HepG2 (cell line): Measurements from ENCODE around the gene PRSS33. TPM values are rescaled to one million over a fixed set of nuclear protein-coding genes. Genes with fewer than 3 reads are reported as not detected.
A peak's percentile ranks its signal among the peaks of the same experiment; 100 is the strongest.

Experiments
- ATAC-seq: fragments of 200-7000 bp; cut with Tn5 transposase; 3 replicates; pipeline ENCODE4 v1.9.1; 2020; ENCODE audit warnings: mild to moderate bottlenecking, moderate library complexity
- BruUV-seq: library from RNA; stranded (reverse); fragments of 400-500 nt; replicated peaks from 2 replicates; lab custom pipeline; 2021; lab: Mats Ljungman, UMichigan
- CTCF ChIA-PET: fragments of 300-600 bp; formaldehyde crosslinking; extraction: SDS; loops from one replicate; lab custom pipeline; 2021; ENCODE audit warnings: low total read pairs, inconsistent platforms, low intra/inter-chr PET ratio; lab: Yijun Ruan, JAX
- POLR2A ChIA-PET: fragments of 350-600 bp; sonication (Branson Sonifier 250); formaldehyde crosslinking; loops from one replicate; lab custom pipeline; 2020; ENCODE audit warnings: antibody characterized with exemption, inconsistent platforms; lab: Yijun Ruan, JAX
- DNase-seq: peaks from one replicate; pipeline ENCODE4 v3.0.0-alpha.2; 2015; ENCODE audit warnings: low spot score
- FAIRE-seq: peaks from 3 replicates; lab custom pipeline; 2011; peaks lifted over from hg19 to GRCh38; lab: Jason Lieb, UNC
- H2AFZ ChIP-seq: one replicate; pipeline ENCODE4 v1.6.1; 2011; ENCODE audit warnings: low read length, inconsistent platforms
- H3K27ac ChIP-seq: fragments of 300-600 bp; 3 replicates; pipeline ENCODE4 v1.8.0; 2011; ENCODE audit warnings: mixed run types, mild to moderate bottlenecking, mixed read lengths, low read length, inconsistent platforms; ENCODE audit not compliant: insufficient read depth; ENCODE audit errors: extremely low read length
- H3K27me3 ChIP-seq, 2 experiments: fragments of 200-600 bp in 1 of 2; 2 replicates in 1 of 2; 3 replicates in 1 of 2; pipeline versions ENCODE4 v1.6.0 to v1.8.0; 2011; ENCODE audit warnings: low read length in 2 of 2, mild to moderate bottlenecking in 2 of 2, moderate library complexity in 2 of 2, inconsistent platforms in 1 of 2; ENCODE audit not compliant: insufficient read depth in 2 of 2, control insufficient read depth in 1 of 2
- H3K36me3 ChIP-seq, 2 experiments: fragments of 200-600 bp in 1 of 2; replicated peaks in 1 of 2; 2 replicates in 1 of 2; 3 replicates in 1 of 2; pipeline versions ENCODE4 v1.5.1 to v1.8.0; 2011; ENCODE audit warnings: low read length in 2 of 2, inconsistent platforms in 1 of 2; ENCODE audit not compliant: insufficient read depth in 2 of 2, control insufficient read depth in 1 of 2
- H3K4me1 ChIP-seq: 2 replicates; pipeline ENCODE4 v1.5.1; 2012; ENCODE audit warnings: low read length, inconsistent platforms; ENCODE audit not compliant: insufficient read depth
- H3K4me2 ChIP-seq: 2 replicates; pipeline ENCODE4 v1.6.0; 2011; ENCODE audit warnings: low read depth, low read length, inconsistent platforms
- H3K4me3 ChIP-seq, 3 experiments: fragments of 200-600 bp in 1 of 3; sonication (generic), shearing (Covaris generic) in 1 of 3; replicated peaks in 1 of 3; 2 replicates each; pipeline ENCODE4 v1.5.1; 2011 to 2016; ENCODE audit warnings: low read length in 3 of 3, inconsistent platforms in 2 of 3, low read depth in 2 of 3, mild to moderate bottlenecking in 2 of 3, control low read depth in 1 of 3, mixed read lengths in 1 of 3; ENCODE audit not compliant: insufficient read depth in 1 of 3
- H3K79me2 ChIP-seq: one replicate; pipeline ENCODE4 v1.6.1; 2011; ENCODE audit warnings: low read length, inconsistent platforms; ENCODE audit not compliant: insufficient read depth
- H3K9ac ChIP-seq: 2 replicates; pipeline ENCODE4 v1.6.0; 2011; ENCODE audit warnings: mild to moderate bottlenecking, low read depth, low read length, inconsistent platforms; ENCODE audit not compliant: insufficient read depth
- H3K9me3 ChIP-seq: 2 replicates; pipeline ENCODE4 v1.5.1; 2012; ENCODE audit warnings: mild to moderate bottlenecking, low read length
- H4K20me1 ChIP-seq: 2 replicates; pipeline ENCODE4 v1.6.0; 2011; ENCODE audit warnings: inconsistent platforms, mild to moderate bottlenecking, low read length, moderate library complexity; ENCODE audit not compliant: insufficient read depth
- AGO2 ChIP-seq: fragments of 200-400 bp; formaldehyde crosslinking; optimal IDR thresholded peaks from 2 replicates; pipeline ENCODE3; 2017; ENCODE audit warnings: mild to moderate bottlenecking, low read depth, low read length, moderate library complexity
- ESRRA ChIP-seq: sonication (generic); formaldehyde crosslinking; IDR thresholded peaks from 2 replicates; pipeline ENCODE4 v1.5.1; 2020; ENCODE audit warnings: mild to moderate bottlenecking, low read depth, missing genetic modification reagents
- EZH2 ChIP-seq: conservative IDR thresholded peaks from 2 replicates; pipeline ENCODE4 v1.6.1; 2012; ENCODE audit warnings: mild to moderate bottlenecking, low read depth, low read length, moderate library complexity
- FOXA3 ChIP-seq: IDR thresholded peaks from 2 replicates; pipeline ENCODE4 v1.6.1; 2016; ENCODE audit warnings: missing genetic modification reagents, missing compliant biosample characterization
- MTF2 ChIP-seq: sonication (generic); formaldehyde crosslinking; IDR thresholded peaks from 2 replicates; pipeline ENCODE4 v1.5.0; 2020; ENCODE audit warnings: missing genetic modification reagents, borderline replicate concordance
- NCOA5 ChIP-seq: sonication (generic); formaldehyde crosslinking; IDR thresholded peaks from 2 replicates; pipeline ENCODE4 v1.4.0; 2020; ENCODE audit warnings: missing genetic modification reagents
- NFE2 ChIP-seq: sonication (generic); formaldehyde crosslinking; IDR thresholded peaks from 2 replicates; pipeline ENCODE4 v1.4.0; 2020; ENCODE audit warnings: missing genetic modification reagents
- PAF1 ChIP-seq: IDR thresholded peaks from 2 replicates; pipeline ENCODE4 v1.6.1; 2016; ENCODE audit warnings: missing genetic modification reagents, missing compliant biosample characterization
- POLR2A ChIP-seq, 2 experiments: IDR thresholded peaks; 2 replicates each; pipeline ENCODE4 v1.6.1; 2011; ENCODE audit warnings: low read depth in 2 of 2, low read length in 2 of 2, mild to moderate bottlenecking in 1 of 2, moderate library complexity in 1 of 2; ENCODE audit not compliant: insufficient read depth in 1 of 2
- RBFOX2 ChIP-seq: fragments of 200-400 bp; formaldehyde crosslinking; IDR thresholded peaks from 2 replicates; pipeline ENCODE4 v1.6.1; 2017; ENCODE audit warnings: low read depth, mild to moderate bottlenecking, low read length
- ZBTB38 ChIP-seq: sonication (generic); formaldehyde crosslinking; IDR thresholded peaks from 2 replicates; pipeline ENCODE4 v1.5.1; 2020; ENCODE audit warnings: mild to moderate bottlenecking, missing genetic modification reagents
- ZNF263 ChIP-seq: sonication (generic); formaldehyde crosslinking; IDR thresholded peaks from 2 replicates; pipeline ENCODE4 v1.4.0; 2020; ENCODE audit warnings: missing genetic modification reagents
- ZNF331 ChIP-seq: sonication (generic); formaldehyde crosslinking; IDR thresholded peaks from 2 replicates; pipeline ENCODE4 v1.4.0; 2020; ENCODE audit warnings: missing genetic modification reagents
- WGBS: methylation state at CpG from one replicate; pipeline ENCODE4 v1.1.6; 2017; ENCODE audit warnings: low lambda C conversion rate; 5-methylcytosine and 5-hydroxymethylcytosine counted together
- in situ Hi-C: cut with HindIII; loops from 2 replicates; pipeline ENCODE4 v1.10.0; 2017; ENCODE audit warnings: low pct_unique_long_range_greater_than_20kb; ENCODE audit not compliant: extremely low pct_ligation_motif_present
- intact Hi-C: fragments of 100-400 bp; cut with micrococcal nuclease; formaldehyde crosslinking; loops from one replicate; pipeline ENCODE4 v1.10.0; 2022; ENCODE audit not compliant: unreplicated experiment
- polyA plus RNA-seq, 8 experiments: library from polyadenylated mRNA; depleted of rRNA in 3 of 8; stranded (reverse) in 7 of 8; unstranded in 1 of 8; fragments of >200 nt; fragmentation: Illumina TruSeq in 4 of 8; extraction: Trizol in 4 of 8; gene quantifications; 2 replicates each; pipeline versions ENCODE4 v1.2.1 to v1.2.3, GENCODE V29; 2011 to 2016; ENCODE audit warnings: low read depth in 4 of 8, missing spikeins in 1 of 8, mixed read lengths in 1 of 8; ENCODE audit not compliant: insufficient read depth in 1 of 8
- total RNA-seq, 5 experiments: library from RNA; depleted of rRNA; stranded (reverse); fragments of >200 nt; fragmentation: Illumina TruSeq; extraction: Trizol; gene quantifications; 2 replicates each; pipeline ENCODE4 v1.2.3, GENCODE V29; 2016; ENCODE audit warnings: low read depth in 1 of 5
- TF ChIP-seq, protein P1 (sequence below): IDR thresholded peaks from 2 replicates; pipeline ENCODE4 v1.6.1; 2016; ENCODE audit warnings: mild to moderate bottlenecking, missing biosample characterization, missing genetic modification reagents
- TF ChIP-seq, protein P2 (sequence below): sonication (generic); formaldehyde crosslinking; IDR thresholded peaks from 2 replicates; pipeline ENCODE4 v1.8.1; 2023; ENCODE audit warnings: mild to moderate bottlenecking, missing genetic modification reagents
- TF ChIP-seq, protein P3 (sequence below), 2 experiments: fragments of 450-650 bp in 1 of 2; sonication (generic) in 1 of 2; formaldehyde crosslinking; IDR thresholded peaks; 2 replicates each; pipeline versions ENCODE4 v1.5.0 to v1.8.0; 2020 to 2022; ENCODE audit warnings: mild to moderate bottlenecking in 1 of 2, missing genetic modification reagents in 1 of 2
- TF ChIP-seq, protein P4 (sequence below): IDR thresholded peaks from 2 replicates; pipeline ENCODE4 v1.6.1; 2016; ENCODE audit warnings: missing compliant biosample characterization, missing genetic modification reagents, borderline replicate concordance
- TF ChIP-seq, protein P5 (sequence below): sonication (generic); formaldehyde crosslinking; conservative IDR thresholded peaks from 2 replicates; pipeline ENCODE4 v1.8.0; 2022; ENCODE audit warnings: missing genetic modification reagents

PRSS33 gene
- total and polyA plus RNA-seq, 2 of the 13 experiments (the other 11 are each of a cell fraction or from before 2014, with no cell fraction given): not detected

DNA sequence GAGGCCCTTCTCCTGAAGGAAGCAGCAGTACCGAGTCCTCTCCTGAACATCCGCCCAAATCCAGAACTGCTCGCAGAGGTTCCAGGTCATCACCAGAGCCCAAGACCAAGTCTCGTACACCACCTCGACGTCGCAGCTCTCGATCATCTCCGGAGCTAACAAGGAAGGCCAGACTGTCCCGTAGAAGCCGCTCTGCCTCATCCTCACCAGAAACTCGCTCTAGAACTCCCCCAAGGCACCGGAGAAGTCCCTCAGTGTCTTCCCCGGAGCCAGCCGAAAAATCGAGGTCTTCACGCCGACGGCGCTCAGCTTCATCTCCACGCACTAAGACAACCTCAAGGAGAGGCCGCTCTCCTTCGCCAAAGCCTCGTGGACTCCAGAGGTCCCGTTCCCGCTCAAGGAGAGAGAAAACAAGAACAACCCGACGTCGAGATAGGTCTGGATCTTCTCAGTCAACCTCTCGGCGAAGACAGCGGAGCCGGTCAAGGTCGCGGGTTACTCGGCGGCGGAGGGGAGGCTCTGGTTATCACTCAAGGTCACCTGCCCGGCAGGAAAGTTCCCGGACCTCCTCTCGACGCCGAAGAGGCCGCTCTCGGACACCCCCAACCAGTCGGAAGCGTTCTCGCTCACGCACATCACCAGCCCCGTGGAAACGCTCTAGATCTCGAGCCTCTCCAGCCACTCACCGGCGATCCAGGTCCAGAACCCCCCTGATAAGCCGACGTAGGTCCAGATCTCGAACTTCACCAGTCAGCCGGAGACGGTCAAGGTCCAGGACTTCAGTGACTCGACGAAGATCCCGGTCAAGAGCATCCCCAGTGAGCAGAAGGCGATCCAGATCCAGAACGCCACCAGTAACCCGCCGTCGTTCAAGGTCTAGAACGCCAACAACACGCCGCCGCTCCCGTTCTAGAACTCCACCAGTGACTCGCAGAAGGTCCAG is 21.6 kb downstream of the PRSS33 start:
- FAIRE-seq (no peak), ATAC-seq (no peak), DNase-seq (no peak)
- Histone ChIP-seq H3K27ac (no peak overlapping the region), H3K4me2 (no peak overlapping the region), H3K9ac (no peak overlapping the region), H3K9me3 (no peaks in the 10 kb centered on the region), H3K4me3 (no peak overlapping the region), H3K36me3 (peaks cover 52 to 99% of the 10 kb centered on the region in 2 experiments), H2AFZ (no peak overlapping the region), H4K20me1 (peaks cover 9% of the 10 kb centered on the region), H3K79me2 (peaks cover 22% of the 10 kb centered on the region), H3K27me3 (no peaks in the 10 kb centered on the region), H3K4me1 (no peaks in the 10 kb centered on the region)
- WGBS: 96% methylated on average over 55 of the region's 73 CpGs
- POLR2A ChIA-PET: interaction anchor here (1.2 to 3.5 kb wide), 2 partner anchors 10 to 13 kb away, joined by 4 to 15 read pairs; partner anchors contain the start of gene SRRM2
- BruUV-seq: no TSS peak
- in situ Hi-C loops (no loop called here), intact Hi-C loops (no loop called here)
- CTCF ChIA-PET: no interaction called here
- TF ChIP-seq ZNF263: no peak
- no peak for TF ChIP-seq NCOA5 (CRISPR knock-in tag)
- TF ChIP-seq RBFOX2: peak; percentile 61
- peak; percentile 92 for TF ChIP-seq AGO2
- TF ChIP-seq, protein P1, sequence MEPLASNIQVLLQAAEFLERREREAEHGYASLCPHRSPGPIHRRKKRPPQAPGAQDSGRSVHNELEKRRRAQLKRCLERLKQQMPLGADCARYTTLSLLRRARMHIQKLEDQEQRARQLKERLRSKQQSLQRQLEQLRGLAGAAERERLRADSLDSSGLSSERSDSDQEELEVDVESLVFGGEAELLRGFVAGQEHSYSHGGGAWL: no peak
- no peak for TF ChIP-seq EZH2
- TF ChIP-seq, protein P2, sequence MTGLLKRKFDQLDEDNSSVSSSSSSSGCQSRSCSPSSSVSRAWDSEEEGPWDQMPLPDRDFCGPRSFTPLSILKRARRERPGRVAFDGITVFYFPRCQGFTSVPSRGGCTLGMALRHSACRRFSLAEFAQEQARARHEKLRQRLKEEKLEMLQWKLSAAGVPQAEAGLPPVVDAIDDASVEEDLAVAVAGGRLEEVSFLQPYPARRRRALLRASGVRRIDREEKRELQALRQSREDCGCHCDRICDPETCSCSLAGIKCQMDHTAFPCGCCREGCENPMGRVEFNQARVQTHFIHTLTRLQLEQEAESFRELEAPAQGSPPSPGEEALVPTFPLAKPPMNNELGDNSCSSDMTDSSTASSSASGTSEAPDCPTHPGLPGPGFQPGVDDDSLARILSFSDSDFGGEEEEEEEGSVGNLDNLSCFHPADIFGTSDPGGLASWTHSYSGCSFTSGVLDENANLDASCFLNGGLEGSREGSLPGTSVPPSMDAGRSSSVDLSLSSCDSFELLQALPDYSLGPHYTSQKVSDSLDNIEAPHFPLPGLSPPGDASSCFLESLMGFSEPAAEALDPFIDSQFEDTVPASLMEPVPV (CRISPR knock-in tag): no peak
- TF ChIP-seq POLR2A (IDR thresholded peaks at IDR 0.05; ENCODE audit: insufficient read depth in 1 of 2, low read depth in 2 of 2, low read length in 2 of 2): peak in 1 of 2 experiments; percentile 10; a peak in 1 of 4 replicates
- TF ChIP-seq ESRRA (CRISPR knock-in tag): no peak
- TF ChIP-seq, protein P3, sequence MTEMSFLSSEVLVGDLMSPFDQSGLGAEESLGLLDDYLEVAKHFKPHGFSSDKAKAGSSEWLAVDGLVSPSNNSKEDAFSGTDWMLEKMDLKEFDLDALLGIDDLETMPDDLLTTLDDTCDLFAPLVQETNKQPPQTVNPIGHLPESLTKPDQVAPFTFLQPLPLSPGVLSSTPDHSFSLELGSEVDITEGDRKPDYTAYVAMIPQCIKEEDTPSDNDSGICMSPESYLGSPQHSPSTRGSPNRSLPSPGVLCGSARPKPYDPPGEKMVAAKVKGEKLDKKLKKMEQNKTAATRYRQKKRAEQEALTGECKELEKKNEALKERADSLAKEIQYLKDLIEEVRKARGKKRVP (CRISPR knock-in tag; IDR thresholded peaks at IDR 0.05): no peak
- TF ChIP-seq NFE2 (CRISPR knock-in tag): no peak
- TF ChIP-seq, protein P4, sequence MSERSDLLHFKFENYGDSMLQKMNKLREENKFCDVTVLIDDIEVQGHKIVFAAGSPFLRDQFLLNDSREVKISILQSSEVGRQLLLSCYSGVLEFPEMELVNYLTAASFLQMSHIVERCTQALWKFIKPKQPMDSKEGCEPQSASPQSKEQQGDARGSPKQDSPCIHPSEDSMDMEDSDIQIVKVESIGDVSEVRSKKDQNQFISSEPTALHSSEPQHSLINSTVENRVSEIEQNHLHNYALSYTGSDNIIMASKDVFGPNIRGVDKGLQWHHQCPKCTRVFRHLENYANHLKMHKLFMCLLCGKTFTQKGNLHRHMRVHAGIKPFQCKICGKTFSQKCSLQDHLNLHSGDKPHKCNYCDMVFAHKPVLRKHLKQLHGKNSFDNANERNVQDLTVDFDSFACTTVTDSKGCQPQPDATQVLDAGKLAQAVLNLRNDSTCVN: 0 out of 2 replicates have a peak, but pooled peaks have one; percentile 19
- peak; percentile 41; the same call in 1 of the 2 replicates for TF ChIP-seq ZBTB38 (CRISPR knock-in tag)
- TF ChIP-seq, protein P5, sequence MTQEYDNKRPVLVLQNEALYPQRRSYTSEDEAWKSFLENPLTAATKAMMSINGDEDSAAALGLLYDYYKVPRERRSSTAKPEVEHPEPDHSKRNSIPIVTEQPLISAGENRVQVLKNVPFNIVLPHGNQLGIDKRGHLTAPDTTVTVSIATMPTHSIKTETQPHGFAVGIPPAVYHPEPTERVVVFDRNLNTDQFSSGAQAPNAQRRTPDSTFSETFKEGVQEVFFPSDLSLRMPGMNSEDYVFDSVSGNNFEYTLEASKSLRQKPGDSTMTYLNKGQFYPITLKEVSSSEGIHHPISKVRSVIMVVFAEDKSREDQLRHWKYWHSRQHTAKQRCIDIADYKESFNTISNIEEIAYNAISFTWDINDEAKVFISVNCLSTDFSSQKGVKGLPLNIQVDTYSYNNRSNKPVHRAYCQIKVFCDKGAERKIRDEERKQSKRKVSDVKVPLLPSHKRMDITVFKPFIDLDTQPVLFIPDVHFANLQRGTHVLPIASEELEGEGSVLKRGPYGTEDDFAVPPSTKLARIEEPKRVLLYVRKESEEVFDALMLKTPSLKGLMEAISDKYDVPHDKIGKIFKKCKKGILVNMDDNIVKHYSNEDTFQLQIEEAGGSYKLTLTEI: no peak
- no peak for TF ChIP-seq FOXA3 (CRISPR knock-in tag)
- no peak for TF ChIP-seq PAF1 (CRISPR knock-in tag)
- no peak for TF ChIP-seq ZNF331 (CRISPR knock-in tag)
- TF ChIP-seq MTF2: no peak
